Calu3 (cell line): ENCODE measurements around the gene DICER1. TPM values are rescaled to one million over a fixed set of nuclear protein-coding genes. Genes with fewer than 3 reads are reported as not detected.
"Not testable (repeated sequence)": the region's sequence is repeated elsewhere in the genome, so short reads cannot be mapped to it uniquely, and the experiment has no call there.

ENCODE experiments used
- BruUV-seq: library from RNA; stranded (reverse); fragments of 400-500 nt; replicated peaks from 2 replicates; lab custom pipeline; 2021; lab: Mats Ljungman, UMichigan
- CTCF ChIA-PET: fragments of 300-600 bp; sonication (Branson Sonifier 250); formaldehyde crosslinking; loops from one replicate; lab custom pipeline; 2022; ENCODE audit warnings: antibody characterized with exemption; lab: Charles Lee
- DNase-seq: peaks from one replicate; pipeline ENCODE4 v3.0.0; 2022
- H3K27ac Mint-ChIP-seq: one replicate; pipeline ENCODE4 v1.8.0; 2022; ENCODE audit warnings: mixed read lengths; ENCODE audit not compliant: unreplicated experiment
- H3K27me3 Mint-ChIP-seq: one replicate; pipeline ENCODE4 v1.8.0; 2022; ENCODE audit warnings: mixed read lengths; ENCODE audit not compliant: unreplicated experiment
- H3K36me3 Mint-ChIP-seq: one replicate; pipeline ENCODE4 v1.8.0; 2022; ENCODE audit warnings: mild to moderate bottlenecking, moderate library complexity, mixed read lengths; ENCODE audit not compliant: insufficient read depth, unreplicated experiment
- H3K4me1 Mint-ChIP-seq: one replicate; pipeline ENCODE4 v1.8.0; 2022; ENCODE audit warnings: mild to moderate bottlenecking, low read depth, mixed read lengths; ENCODE audit not compliant: unreplicated experiment
- H3K4me3 Mint-ChIP-seq: one replicate; pipeline ENCODE4 v1.8.0; 2022; ENCODE audit warnings: mild to moderate bottlenecking, low read depth, moderate library complexity, mixed read lengths; ENCODE audit not compliant: unreplicated experiment
- H3K9me3 Mint-ChIP-seq: one replicate; pipeline ENCODE4 v1.8.0; 2022; ENCODE audit warnings: low read depth, mixed read lengths; ENCODE audit not compliant: unreplicated experiment
- intact Hi-C: fragments of 100-400 bp; cut with micrococcal nuclease; formaldehyde crosslinking; loops from one replicate; pipeline ENCODE4 v1.10.0; 2022; ENCODE audit not compliant: unreplicated experiment
- total RNA-seq: library from RNA; stranded (reverse); gene quantifications from 2 replicates; pipeline ENCODE4 v1.2.3, GENCODE V29; 2022
- TF ChIP-seq, protein P1 (sequence below): fragments of 200-600 bp; IDR thresholded peaks from one replicate; pipeline ENCODE4 v1.8.0; 2022; ENCODE audit warnings: antibody characterized with exemption; ENCODE audit not compliant: unreplicated experiment

The DICER1 gene
- total RNA-seq, 1 experiment from 2014 or later: 53.8 TPM

DNA sequence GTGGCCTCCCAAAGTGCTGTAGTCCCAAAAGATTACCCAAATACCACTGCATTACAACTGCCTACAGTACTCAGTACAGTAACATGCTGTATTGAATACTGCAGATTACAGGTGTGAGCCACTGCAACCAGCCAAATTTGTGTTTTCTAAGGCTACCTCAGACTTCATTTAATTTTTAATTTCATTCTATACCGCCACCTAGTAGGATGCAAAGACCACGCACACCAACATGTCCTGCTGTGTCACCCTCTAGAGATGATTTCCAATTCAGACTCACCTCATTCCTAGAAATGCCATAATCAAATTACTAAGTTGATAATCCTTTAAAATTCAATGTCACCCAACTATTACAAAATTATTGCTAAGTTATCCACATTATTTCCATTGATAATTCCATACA lies 15.1 kb downstream of the DICER1 start:
- CTCF ChIA-PET: interaction anchor here (0.6 kb wide), 1 partner anchor 220 kb away, joined by 3 read pairs; no protein-coding TSS in a partner anchor
- Mint-ChIP-seq H3K27ac (no peak overlapping the region), H3K36me3 (peaks cover 12% of the 10 kb centered on the region), H3K9me3 (peaks cover 4% of the 10 kb centered on the region), H3K4me1 (peaks cover 30% of the 10 kb centered on the region), H3K27me3 (no peaks in the 10 kb centered on the region), H3K4me3 (no peak overlapping the region)
- no TSS peak for BruUV-seq
- TF ChIP-seq, protein P1, sequence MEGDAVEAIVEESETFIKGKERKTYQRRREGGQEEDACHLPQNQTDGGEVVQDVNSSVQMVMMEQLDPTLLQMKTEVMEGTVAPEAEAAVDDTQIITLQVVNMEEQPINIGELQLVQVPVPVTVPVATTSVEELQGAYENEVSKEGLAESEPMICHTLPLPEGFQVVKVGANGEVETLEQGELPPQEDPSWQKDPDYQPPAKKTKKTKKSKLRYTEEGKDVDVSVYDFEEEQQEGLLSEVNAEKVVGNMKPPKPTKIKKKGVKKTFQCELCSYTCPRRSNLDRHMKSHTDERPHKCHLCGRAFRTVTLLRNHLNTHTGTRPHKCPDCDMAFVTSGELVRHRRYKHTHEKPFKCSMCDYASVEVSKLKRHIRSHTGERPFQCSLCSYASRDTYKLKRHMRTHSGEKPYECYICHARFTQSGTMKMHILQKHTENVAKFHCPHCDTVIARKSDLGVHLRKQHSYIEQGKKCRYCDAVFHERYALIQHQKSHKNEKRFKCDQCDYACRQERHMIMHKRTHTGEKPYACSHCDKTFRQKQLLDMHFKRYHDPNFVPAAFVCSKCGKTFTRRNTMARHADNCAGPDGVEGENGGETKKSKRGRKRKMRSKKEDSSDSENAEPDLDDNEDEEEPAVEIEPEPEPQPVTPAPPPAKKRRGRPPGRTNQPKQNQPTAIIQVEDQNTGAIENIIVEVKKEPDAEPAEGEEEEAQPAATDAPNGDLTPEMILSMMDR: no peak
- no peak for DNase-seq
- intact Hi-C loops: no loop called here

DNA sequence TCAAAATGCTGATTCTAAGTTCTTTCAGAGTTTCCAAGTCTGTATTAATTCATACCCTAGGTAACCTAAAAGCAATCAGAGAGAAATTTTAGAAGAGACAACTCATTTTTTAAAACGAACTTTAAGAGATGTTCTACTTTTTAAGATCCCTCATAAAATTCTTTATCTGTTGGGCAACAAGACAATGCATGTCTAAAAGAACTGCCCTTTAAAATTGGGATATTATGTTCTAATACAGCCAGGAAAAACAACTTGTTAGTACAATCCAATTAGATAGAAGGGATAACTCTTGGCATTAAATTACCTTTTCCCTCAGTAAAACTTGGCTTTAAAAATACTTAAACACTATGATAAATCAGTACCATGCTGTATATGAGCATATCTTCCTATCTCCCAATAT lies 15.6 kb downstream of the DICER1 start:
- Mint-ChIP-seq H3K4me1 (peaks cover 30% of the 10 kb centered on the region), H3K9me3 (peaks cover 4% of the 10 kb centered on the region), H3K27me3 (no peaks in the 10 kb centered on the region), H3K4me3 (no peak overlapping the region), H3K27ac (no peak overlapping the region), H3K36me3 (peaks cover 11% of the 10 kb centered on the region)
- DNase-seq: no peak
- intact Hi-C loops: no loop called here
- CTCF ChIA-PET: interaction anchor here (0.6 kb wide), 1 partner anchor 220 kb away, joined by 3 read pairs; no protein-coding TSS in a partner anchor
- BruUV-seq: no TSS peak
- TF ChIP-seq, protein P1: no peak

DNA sequence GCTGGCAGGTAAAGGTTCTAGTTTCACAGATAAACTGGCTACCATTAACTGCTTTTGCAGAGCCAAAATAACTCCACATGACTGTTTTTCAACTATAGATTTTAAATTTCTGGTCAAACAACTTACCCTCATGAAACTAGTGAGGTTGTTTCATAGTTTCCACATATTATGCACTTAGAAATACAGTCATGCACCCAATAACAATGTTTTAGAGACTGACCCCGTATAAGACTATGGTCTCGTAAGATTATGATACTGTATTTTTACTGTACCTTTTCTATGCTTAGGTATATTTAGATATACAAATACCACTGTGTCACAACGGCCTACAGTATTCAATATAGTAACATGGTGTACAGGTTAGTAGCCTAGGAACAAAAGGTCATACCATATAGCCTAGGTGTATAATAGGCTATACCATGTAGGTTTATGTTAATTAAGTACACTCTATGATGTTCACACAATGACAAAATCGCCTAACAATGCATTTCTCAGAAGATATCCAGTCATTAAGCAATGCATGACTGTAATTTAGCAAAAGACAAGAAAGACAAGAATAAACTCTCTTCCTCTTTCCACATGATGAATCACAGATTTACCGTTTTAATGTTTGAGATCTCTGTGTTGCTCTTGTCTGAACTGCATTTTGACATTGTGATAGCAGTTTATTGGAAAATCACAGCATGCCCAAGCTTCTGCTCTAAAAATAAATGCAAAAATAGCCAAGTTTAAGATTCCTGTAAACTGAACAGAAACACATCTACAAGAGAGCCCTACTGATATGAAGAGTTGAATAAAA lies 17.1 kb downstream of the DICER1 start:
- H3K4me1 Mint-ChIP-seq: peaks cover 31% of the 10 kb centered on the region
- peaks cover 6% of the 10 kb centered on the region for H3K36me3 Mint-ChIP-seq
- H3K4me3 Mint-ChIP-seq: no peak overlapping the region
- BruUV-seq: no TSS peak
- CTCF ChIA-PET: interaction anchor here (0.5 kb wide), 1 partner anchor 25 kb away, joined by 3 read pairs; no protein-coding TSS in a partner anchor
- peaks cover 4% of the 10 kb centered on the region for H3K9me3 Mint-ChIP-seq
- H3K27me3 Mint-ChIP-seq: no peaks in the 10 kb centered on the region
- DNase-seq: no peak
- intact Hi-C loops: no loop called here
- TF ChIP-seq, protein P1: no peak
- no peak overlapping the region for H3K27ac Mint-ChIP-seq

DNA sequence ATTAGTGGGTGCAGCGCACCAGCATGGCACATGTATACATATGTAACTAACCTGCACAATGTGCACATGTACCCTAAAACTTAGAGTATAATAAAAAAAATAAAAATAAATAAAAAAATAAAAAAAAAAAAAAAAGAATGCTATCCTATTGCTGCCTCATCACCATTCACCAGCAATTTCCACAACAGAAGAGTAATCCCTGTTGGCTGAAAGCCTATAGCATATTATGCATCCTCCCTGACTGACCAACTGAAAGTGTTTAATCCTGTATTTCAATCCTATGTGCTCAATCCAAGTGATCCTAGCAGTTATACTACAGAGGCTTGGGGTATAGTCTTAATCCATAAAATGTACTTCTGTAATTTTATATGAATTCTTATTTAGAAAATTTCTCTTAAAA lies 18.5 kb downstream of the DICER1 start:
- H3K36me3 Mint-ChIP-seq: peaks cover 6% of the 10 kb centered on the region
- no peak for DNase-seq
- no peaks in the 10 kb centered on the region for H3K27me3 Mint-ChIP-seq
- H3K4me1 Mint-ChIP-seq: peaks cover 31% of the 10 kb centered on the region
- CTCF ChIA-PET: no interaction called here
- intact Hi-C loops: no loop called here
- no TSS peak for BruUV-seq
- H3K4me3 Mint-ChIP-seq: no peak overlapping the region
- TF ChIP-seq, protein P1: no peak
- no peaks in the 10 kb centered on the region for H3K9me3 Mint-ChIP-seq
- no peak overlapping the region for H3K27ac Mint-ChIP-seq

DNA sequence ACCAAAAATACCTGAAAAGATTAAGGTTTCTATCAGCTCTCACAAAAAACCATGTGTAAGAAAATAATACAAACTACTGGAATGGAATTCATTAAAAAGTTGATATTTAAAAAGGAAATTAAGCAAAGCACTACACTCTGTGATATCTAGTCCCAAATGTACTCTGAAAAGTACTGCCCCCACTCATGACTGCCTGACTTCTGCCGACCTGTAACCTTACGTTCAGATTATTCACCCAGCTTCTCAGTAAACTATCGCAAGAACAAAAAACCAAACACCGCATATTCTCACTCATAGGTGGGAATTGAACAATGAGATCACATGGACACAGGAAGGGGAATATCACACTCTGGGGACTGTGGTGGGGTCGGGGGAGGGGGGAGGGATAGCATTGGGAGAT lies 18.9 kb downstream of the DICER1 start:
- H3K27me3 Mint-ChIP-seq, H3K9me3 Mint-ChIP-seq, H3K36me3 Mint-ChIP-seq, DNase-seq, H3K4me3 Mint-ChIP-seq, BruUV-seq, H3K27ac Mint-ChIP-seq, intact Hi-C loops, CTCF ChIA-PET: not testable (repeated sequence)
- peaks cover 31% of the 10 kb centered on the region for H3K4me1 Mint-ChIP-seq
